Prostate gland (tissue), 2 donors: Measurements from ENCODE around the gene ATP2C1. TPM values are rescaled to one million over a fixed set of nuclear protein-coding genes. Genes with fewer than 3 reads are reported as not detected.

Experiments
- DNase-seq: peaks from one replicate; pipeline ENCODE4 v3.0.0-alpha.2; 2019; ENCODE audit warnings: low spot score
- H3K27ac ChIP-seq, 2 donors: fragments of 200-600 bp; sonication (generic); 2 replicates each; pipeline ENCODE4 v1.5.1; 2017 to 2019
- H3K27me3 ChIP-seq: fragments of 200-600 bp; sonication (generic); replicated peaks from 2 replicates; pipeline ENCODE4 v1.5.1; 2019; ENCODE audit not compliant: insufficient read depth
- H3K36me3 ChIP-seq, 2 donors: fragments of 200-600 bp; sonication (generic); 1 replicate in 1 of 2; 2 replicates in 1 of 2; pipeline versions ENCODE4 v1.5.1 to v1.8.1; 2017 to 2019
- H3K4me1 ChIP-seq: fragments of 200-600 bp; sonication (generic); replicated peaks from 2 replicates; pipeline ENCODE4 v1.5.1; 2019
- H3K4me3 ChIP-seq, 2 donors: fragments of 200-600 bp; sonication (generic); 2 replicates each; pipeline ENCODE4 v1.5.1; 2017 to 2019
- H3K9me3 ChIP-seq: fragments of 200-600 bp; sonication (generic); 2 replicates; pipeline ENCODE4 v1.5.1; 2017
- CTCF ChIP-seq, 4 experiments: fragments of 200-600 bp in 2 of 4; fragments of 450-650 bp in 2 of 4; sonication (generic) in 2 of 4; IDR thresholded peaks; 1 replicate in 3 of 4; 2 replicates in 1 of 4; pipeline ENCODE4 v1.5.1; 2016 to 2019; ENCODE audit warnings: antibody characterized with exemption in 4 of 4, mild to moderate bottlenecking in 2 of 4, moderate library complexity in 2 of 4
- POLR2A ChIP-seq: fragments of 450-650 bp; IDR thresholded peaks from one replicate; pipeline ENCODE4 v1.6.1; 2016; ENCODE audit warnings: antibody characterized with exemption, mild to moderate bottlenecking
- POLR2AphosphoS5 ChIP-seq: sonication (generic); formaldehyde crosslinking; IDR thresholded peaks from one replicate; pipeline ENCODE4 v1.6.1; 2017; ENCODE audit warnings: antibody characterized with exemption
- WGBS: methylation state at CpG from one replicate; pipeline ENCODE4 v1.1.5; 2018; 5-methylcytosine and 5-hydroxymethylcytosine counted together
- intact Hi-C: fragments of 100-400 bp; cut with DNase I; formaldehyde crosslinking; loops from one replicate; pipeline ENCODE4 v1.14.2; 2022
- total RNA-seq, 2 donors: library from RNA; depleted of rRNA; stranded (reverse); fragments of >200 nt; gene quantifications; one replicate each; pipeline ENCODE4 v1.1.0, GENCODE V29; 2016

The ATP2C1 gene
- total RNA-seq, 2 donors from 2014 or later: 123 to 158 TPM

- H3K27ac ChIP-seq: no peak overlapping the region
- no peaks in the 10 kb centered on the region for H3K4me1 ChIP-seq
- 76% methylated on average over 6 of the region's 6 CpGs for WGBS
- intact Hi-C loops: no loop called here
- no peaks in the 10 kb centered on the region for H3K9me3 ChIP-seq
- TF ChIP-seq POLR2A (no peak), CTCF (IDR thresholded peaks at IDR 0.05) (no peak), POLR2AphosphoS5 (no peak)
- no peak overlapping the region for H3K4me3 ChIP-seq
- no peak for DNase-seq
- no peaks in the 10 kb centered on the region for H3K36me3 ChIP-seq
- H3K27me3 ChIP-seq: no peaks in the 10 kb centered on the region
Measured at GRCh38 chr3:130901463-130902204, 7.8 kb downstream of the ATP2C1 start.

GRCh38 chr3:130903412-130903908 lies 9.6 kb downstream of the ATP2C1 start:
- DNase-seq: no peak
- intact Hi-C loops: no loop called here
- no peaks in the 10 kb centered on the region for H3K4me1 ChIP-seq
- H3K36me3 ChIP-seq: no peaks in the 10 kb centered on the region
- H3K4me3 ChIP-seq: no peak overlapping the region
- no peaks in the 10 kb centered on the region for H3K27me3 ChIP-seq
- H3K9me3 ChIP-seq: no peaks in the 10 kb centered on the region
- H3K27ac ChIP-seq: no peak overlapping the region
- 92% methylated on average over 1 of the region's 1 CpG for WGBS
- no peak for TF ChIP-seq CTCF (IDR thresholded peaks at IDR 0.05)
- TF ChIP-seq POLR2AphosphoS5: no peak
- no peak for TF ChIP-seq POLR2A

GRCh38 chr3:130904491-130904890 lies 10.6 kb downstream of the ATP2C1 start:
- H3K4me3 ChIP-seq: no peak overlapping the region
- no peaks in the 10 kb centered on the region for H3K27me3 ChIP-seq
- WGBS: 88% methylated on average over 1 of the region's 1 CpG
- intact Hi-C loops: no loop called here
- H3K27ac ChIP-seq: no peak overlapping the region
- no peak for DNase-seq
- no peaks in the 10 kb centered on the region for H3K4me1 ChIP-seq
- no peaks in the 10 kb centered on the region for H3K9me3 ChIP-seq
- no peak for TF ChIP-seq POLR2A
- TF ChIP-seq CTCF (IDR thresholded peaks at IDR 0.05): no peak
- no peak for TF ChIP-seq POLR2AphosphoS5
- no peaks in the 10 kb centered on the region for H3K36me3 ChIP-seq

- intact Hi-C loops: no loop called here
- peak; percentile 44 for DNase-seq
- TF ChIP-seq CTCF (IDR thresholded peaks at IDR 0.05) (no peak), POLR2AphosphoS5 (peak; percentile 62)
- H3K27ac ChIP-seq: peak overlapping the region; percentile 57 to 58
- H3K9me3 ChIP-seq: no peaks in the 10 kb centered on the region
- no peaks in the 10 kb centered on the region for H3K36me3 ChIP-seq
- WGBS: 6% methylated on average over 1 of the region's 1 CpG
- H3K27me3 ChIP-seq: no peaks in the 10 kb centered on the region
- no peak overlapping the region for H3K4me3 ChIP-seq
- H3K4me1 ChIP-seq: no peaks in the 10 kb centered on the region
Measured at GRCh38 chr3:130905551-130905950, 11.7 kb downstream of the ATP2C1 start.

GRCh38 chr3:130906374-130906995 lies 12.6 kb downstream of the ATP2C1 start:
- Histone ChIP-seq H3K4me1 (no peaks in the 10 kb centered on the region), H3K27ac (no peak overlapping the region), H3K4me3 (no peak overlapping the region), H3K36me3 (no peaks in the 10 kb centered on the region), H3K9me3 (no peaks in the 10 kb centered on the region), H3K27me3 (no peaks in the 10 kb centered on the region)
- intact Hi-C loops: no loop called here
- no peak for TF ChIP-seq POLR2AphosphoS5
- no peak for TF ChIP-seq POLR2A
- no peak for TF ChIP-seq CTCF (IDR thresholded peaks at IDR 0.05)
- DNase-seq: no peak
- 94% methylated on average over 3 of the region's 3 CpGs for WGBS
